Measurements from ENCODE around the gene IGSF10.

IGSF10 gene

GRCh38 chr3:151412989-151413388 lies 47.9 kb downstream of the IGSF10 start:
- no peak for DNase-seq
